ENCODE measurements around the gene EXPH5.

EXPH5 gene

DNA sequence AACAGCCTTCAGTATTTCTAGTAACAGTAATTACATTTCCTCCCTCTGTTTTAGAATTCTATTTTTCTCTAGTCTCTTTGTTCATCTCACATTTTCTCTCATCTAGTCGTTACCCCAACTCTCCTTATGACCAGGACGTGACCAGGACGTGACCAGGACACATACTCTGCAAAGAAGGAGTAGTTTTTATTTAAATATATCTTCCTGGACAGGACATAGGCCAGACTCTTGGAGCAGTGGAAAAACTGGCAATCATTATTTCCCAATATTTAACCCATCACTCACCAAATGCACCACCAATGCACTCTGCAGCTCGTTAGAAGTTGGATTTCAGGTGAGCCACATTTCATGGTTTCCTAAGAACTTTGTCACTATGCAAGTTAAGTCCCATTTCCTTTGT is 55.1 kb downstream of the EXPH5 start:
- ATAC-seq = no peak
- no peak for TF ChIP-seq OSR1 (CRISPR knock-in tag; IDR thresholded peaks at IDR 0.05)
- TF ChIP-seq, protein P1, sequence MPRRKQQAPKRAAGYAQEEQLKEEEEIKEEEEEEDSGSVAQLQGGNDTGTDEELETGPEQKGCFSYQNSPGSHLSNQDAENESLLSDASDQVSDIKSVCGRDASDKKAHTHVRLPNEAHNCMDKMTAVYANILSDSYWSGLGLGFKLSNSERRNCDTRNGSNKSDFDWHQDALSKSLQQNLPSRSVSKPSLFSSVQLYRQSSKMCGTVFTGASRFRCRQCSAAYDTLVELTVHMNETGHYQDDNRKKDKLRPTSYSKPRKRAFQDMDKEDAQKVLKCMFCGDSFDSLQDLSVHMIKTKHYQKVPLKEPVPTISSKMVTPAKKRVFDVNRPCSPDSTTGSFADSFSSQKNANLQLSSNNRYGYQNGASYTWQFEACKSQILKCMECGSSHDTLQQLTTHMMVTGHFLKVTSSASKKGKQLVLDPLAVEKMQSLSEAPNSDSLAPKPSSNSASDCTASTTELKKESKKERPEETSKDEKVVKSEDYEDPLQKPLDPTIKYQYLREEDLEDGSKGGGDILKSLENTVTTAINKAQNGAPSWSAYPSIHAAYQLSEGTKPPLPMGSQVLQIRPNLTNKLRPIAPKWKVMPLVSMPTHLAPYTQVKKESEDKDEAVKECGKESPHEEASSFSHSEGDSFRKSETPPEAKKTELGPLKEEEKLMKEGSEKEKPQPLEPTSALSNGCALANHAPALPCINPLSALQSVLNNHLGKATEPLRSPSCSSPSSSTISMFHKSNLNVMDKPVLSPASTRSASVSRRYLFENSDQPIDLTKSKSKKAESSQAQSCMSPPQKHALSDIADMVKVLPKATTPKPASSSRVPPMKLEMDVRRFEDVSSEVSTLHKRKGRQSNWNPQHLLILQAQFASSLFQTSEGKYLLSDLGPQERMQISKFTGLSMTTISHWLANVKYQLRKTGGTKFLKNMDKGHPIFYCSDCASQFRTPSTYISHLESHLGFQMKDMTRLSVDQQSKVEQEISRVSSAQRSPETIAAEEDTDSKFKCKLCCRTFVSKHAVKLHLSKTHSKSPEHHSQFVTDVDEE (CRISPR knock-in tag; IDR thresholded peaks at IDR 0.05) = no peak
- TF ChIP-seq ZFP30 (CRISPR knock-in tag; IDR thresholded peaks at IDR 0.05) = no peak
- no peak for TF ChIP-seq ESRRG (CRISPR knock-in tag; IDR thresholded peaks at IDR 0.05)
- TF ChIP-seq, protein P2, sequence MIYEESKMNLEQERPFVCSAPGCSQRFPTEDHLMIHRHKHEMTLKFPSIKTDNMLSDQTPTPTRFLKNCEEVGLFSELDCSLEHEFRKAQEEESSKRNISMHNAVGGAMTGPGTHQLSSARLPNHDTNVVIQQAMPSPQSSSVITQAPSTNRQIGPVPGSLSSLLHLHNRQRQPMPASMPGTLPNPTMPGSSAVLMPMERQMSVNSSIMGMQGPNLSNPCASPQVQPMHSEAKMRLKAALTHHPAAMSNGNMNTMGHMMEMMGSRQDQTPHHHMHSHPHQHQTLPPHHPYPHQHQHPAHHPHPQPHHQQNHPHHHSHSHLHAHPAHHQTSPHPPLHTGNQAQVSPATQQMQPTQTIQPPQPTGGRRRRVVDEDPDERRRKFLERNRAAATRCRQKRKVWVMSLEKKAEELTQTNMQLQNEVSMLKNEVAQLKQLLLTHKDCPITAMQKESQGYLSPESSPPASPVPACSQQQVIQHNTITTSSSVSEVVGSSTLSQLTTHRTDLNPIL (CRISPR knock-in tag; IDR thresholded peaks at IDR 0.05; ENCODE audit: low read depth) = no peak
- no peak for TF ChIP-seq ZNF565 (CRISPR knock-in tag; conservative IDR thresholded peaks at IDR 0.05; ENCODE audit: low read depth)

DNA sequence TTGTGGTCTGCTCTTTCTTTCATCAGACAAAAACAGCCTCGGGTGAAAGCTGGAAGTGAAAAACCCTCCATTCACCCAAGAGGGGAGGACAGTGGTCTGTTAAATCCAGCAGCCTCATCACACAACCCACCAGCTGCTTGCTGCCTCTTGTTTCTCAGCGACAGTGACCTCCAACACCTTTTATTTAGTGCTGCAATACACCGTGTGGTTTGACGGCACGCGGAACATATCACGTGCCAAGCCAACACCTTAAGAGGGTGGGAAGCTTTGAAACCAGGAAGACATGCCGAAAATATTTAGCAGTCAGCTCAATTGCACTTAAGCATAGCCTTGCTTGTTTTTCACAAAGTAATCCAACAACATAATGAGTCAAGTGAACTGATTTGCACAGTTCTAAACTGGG is 55.5 kb downstream of the EXPH5 start:
- no peak for ATAC-seq
- no peak for TF ChIP-seq BACH2 (CRISPR knock-in tag; IDR thresholded peaks at IDR 0.05; ENCODE audit: borderline replicate concordance)
- TF ChIP-seq, protein P3, sequence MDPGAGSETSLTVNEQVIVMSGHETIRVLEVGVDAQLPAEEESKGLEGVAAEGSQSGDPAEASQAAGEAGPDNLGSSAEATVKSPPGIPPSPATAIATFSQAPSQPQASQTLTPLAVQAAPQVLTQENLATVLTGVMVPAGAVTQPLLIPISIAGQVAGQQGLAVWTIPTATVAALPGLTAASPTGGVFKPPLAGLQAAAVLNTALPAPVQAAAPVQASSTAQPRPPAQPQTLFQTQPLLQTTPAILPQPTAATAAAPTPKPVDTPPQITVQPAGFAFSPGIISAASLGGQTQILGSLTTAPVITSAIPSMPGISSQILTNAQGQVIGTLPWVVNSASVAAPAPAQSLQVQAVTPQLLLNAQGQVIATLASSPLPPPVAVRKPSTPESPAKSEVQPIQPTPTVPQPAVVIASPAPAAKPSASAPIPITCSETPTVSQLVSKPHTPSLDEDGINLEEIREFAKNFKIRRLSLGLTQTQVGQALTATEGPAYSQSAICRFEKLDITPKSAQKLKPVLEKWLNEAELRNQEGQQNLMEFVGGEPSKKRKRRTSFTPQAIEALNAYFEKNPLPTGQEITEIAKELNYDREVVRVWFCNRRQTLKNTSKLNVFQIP (CRISPR knock-in tag; IDR thresholded peaks at IDR 0.05; ENCODE audit: borderline replicate concordance, low read depth) = no peak
- TF ChIP-seq TOX (CRISPR knock-in tag; IDR thresholded peaks at IDR 0.05; ENCODE audit: borderline replicate concordance) = no peak
- no peak for TF ChIP-seq ZNF565 (CRISPR knock-in tag; conservative IDR thresholded peaks at IDR 0.05; ENCODE audit: low read depth)
- TF ChIP-seq RARB (CRISPR knock-in tag; IDR thresholded peaks at IDR 0.05) = no peak
- no peak for TF ChIP-seq ZNF8 (CRISPR knock-in tag; IDR thresholded peaks at IDR 0.05)
- TF ChIP-seq CSDC2 (CRISPR knock-in tag; IDR thresholded peaks at IDR 0.05) = no peak
- TF ChIP-seq, protein P1 (CRISPR knock-in tag; IDR thresholded peaks at IDR 0.05) = no peak
- TF ChIP-seq ZFP30 (CRISPR knock-in tag; IDR thresholded peaks at IDR 0.05) = no peak
- no peak for TF ChIP-seq ZNF70 (CRISPR knock-in tag; IDR thresholded peaks at IDR 0.05)
- TF ChIP-seq SNAI2 (CRISPR knock-in tag; IDR thresholded peaks at IDR 0.05) = no peak
- no peak for TF ChIP-seq ZFP3 (CRISPR knock-in tag; IDR thresholded peaks at IDR 0.05)
- TF ChIP-seq ISL1 (CRISPR knock-in tag; IDR thresholded peaks at IDR 0.05) = no peak
- TF ChIP-seq, protein P4, sequence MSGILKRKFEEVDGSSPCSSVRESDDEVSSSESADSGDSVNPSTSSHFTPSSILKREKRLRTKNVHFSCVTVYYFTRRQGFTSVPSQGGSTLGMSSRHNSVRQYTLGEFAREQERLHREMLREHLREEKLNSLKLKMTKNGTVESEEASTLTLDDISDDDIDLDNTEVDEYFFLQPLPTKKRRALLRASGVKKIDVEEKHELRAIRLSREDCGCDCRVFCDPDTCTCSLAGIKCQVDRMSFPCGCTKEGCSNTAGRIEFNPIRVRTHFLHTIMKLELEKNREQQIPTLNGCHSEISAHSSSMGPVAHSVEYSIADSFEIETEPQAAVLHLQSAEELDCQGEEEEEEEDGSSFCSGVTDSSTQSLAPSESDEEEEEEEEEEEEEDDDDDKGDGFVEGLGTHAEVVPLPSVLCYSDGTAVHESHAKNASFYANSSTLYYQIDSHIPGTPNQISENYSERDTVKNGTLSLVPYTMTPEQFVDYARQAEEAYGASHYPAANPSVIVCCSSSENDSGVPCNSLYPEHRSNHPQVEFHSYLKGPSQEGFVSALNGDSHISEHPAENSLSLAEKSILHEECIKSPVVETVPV (CRISPR knock-in tag; IDR thresholded peaks at IDR 0.05) = no peak
- no peak for TF ChIP-seq GLIS3 (CRISPR knock-in tag; IDR thresholded peaks at IDR 0.05)
- TF ChIP-seq ARNTL (CRISPR knock-in tag; IDR thresholded peaks at IDR 0.05; ENCODE audit: borderline replicate concordance, low read depth) = no peak
- TF ChIP-seq, protein P2 (CRISPR knock-in tag; IDR thresholded peaks at IDR 0.05; ENCODE audit: low read depth) = no peak
- no peak for TF ChIP-seq OSR1 (CRISPR knock-in tag; IDR thresholded peaks at IDR 0.05)
